ENCODE data around the gene S1PR2. TPM values are rescaled to one million over a fixed set of nuclear protein-coding genes. Genes with fewer than 3 reads are reported as not detected.

S1PR2 gene
- total RNA-seq, 3 donors from 2014 or later = 1.2 to 8.4 (median 6.5) TPM

DNA sequence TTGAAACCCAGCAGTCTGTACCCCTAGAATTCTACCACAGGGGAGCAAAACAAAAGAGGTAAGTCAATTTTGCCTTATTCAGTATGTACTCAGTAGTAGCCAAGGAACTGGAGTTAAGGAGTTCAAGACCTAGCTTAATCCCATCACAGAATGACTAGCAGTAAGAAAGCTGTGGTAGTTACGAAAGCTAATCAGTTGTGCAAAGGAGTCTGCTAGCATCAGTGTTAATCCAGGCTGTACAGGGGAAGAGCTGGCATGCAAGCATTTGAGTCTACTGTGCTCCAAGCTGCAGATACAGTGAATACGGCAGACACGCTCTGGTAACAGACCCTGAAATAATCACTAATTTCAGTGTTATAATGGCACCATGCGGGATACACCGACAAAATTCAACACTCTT lies 41.1 kb downstream of the S1PR2 start:
- no peak overlapping the region for H3K4me3 ChIP-seq
- intact Hi-C loops (cut with DNase I, micrococcal nuclease) = no loop called here
- no peaks in the 10 kb centered on the region for H3K36me3 ChIP-seq (ENCODE audit: low read depth)
- DNase-seq (no peak), ATAC-seq (no peak)
- TF ChIP-seq, protein P1, sequence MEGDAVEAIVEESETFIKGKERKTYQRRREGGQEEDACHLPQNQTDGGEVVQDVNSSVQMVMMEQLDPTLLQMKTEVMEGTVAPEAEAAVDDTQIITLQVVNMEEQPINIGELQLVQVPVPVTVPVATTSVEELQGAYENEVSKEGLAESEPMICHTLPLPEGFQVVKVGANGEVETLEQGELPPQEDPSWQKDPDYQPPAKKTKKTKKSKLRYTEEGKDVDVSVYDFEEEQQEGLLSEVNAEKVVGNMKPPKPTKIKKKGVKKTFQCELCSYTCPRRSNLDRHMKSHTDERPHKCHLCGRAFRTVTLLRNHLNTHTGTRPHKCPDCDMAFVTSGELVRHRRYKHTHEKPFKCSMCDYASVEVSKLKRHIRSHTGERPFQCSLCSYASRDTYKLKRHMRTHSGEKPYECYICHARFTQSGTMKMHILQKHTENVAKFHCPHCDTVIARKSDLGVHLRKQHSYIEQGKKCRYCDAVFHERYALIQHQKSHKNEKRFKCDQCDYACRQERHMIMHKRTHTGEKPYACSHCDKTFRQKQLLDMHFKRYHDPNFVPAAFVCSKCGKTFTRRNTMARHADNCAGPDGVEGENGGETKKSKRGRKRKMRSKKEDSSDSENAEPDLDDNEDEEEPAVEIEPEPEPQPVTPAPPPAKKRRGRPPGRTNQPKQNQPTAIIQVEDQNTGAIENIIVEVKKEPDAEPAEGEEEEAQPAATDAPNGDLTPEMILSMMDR (IDR thresholded peaks at IDR 0.05) = no peak
- peaks cover 10% of the 10 kb centered on the region for H3K4me1 ChIP-seq (ENCODE audit: low read depth)
- no peaks in the 10 kb centered on the region for H3K9me3 ChIP-seq

DNA sequence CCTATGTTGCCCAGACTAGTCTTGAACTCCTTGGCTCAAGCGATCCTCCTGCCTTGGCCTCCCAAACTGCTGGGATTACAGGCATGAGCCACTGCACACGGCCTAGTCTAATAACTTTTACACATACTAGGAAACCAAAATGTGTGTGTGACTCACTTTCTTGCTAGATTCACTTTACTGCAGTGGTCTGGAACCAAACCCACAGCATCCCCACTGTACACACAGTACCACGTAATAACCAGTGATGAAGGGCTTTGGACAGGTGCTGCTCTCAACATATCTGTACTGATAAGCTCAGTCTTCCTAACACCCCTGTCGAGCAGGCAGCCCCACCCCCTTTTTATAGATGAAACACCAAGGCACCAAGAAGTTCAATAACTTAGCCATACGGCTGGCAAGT lies 41.5 kb downstream of the S1PR2 start:
- Histone ChIP-seq H3K4me1 (ENCODE audit: low read depth) (peaks cover 9% of the 10 kb centered on the region), H3K4me3 (no peak overlapping the region), H3K36me3 (ENCODE audit: low read depth) (no peaks in the 10 kb centered on the region), H3K9me3 (no peaks in the 10 kb centered on the region)
- TF ChIP-seq, protein P1 (IDR thresholded peaks at IDR 0.05) = no peak
- intact Hi-C loops (cut with DNase I, micrococcal nuclease) = no loop called here
- ATAC-seq (no peak), DNase-seq (no peak)

DNA sequence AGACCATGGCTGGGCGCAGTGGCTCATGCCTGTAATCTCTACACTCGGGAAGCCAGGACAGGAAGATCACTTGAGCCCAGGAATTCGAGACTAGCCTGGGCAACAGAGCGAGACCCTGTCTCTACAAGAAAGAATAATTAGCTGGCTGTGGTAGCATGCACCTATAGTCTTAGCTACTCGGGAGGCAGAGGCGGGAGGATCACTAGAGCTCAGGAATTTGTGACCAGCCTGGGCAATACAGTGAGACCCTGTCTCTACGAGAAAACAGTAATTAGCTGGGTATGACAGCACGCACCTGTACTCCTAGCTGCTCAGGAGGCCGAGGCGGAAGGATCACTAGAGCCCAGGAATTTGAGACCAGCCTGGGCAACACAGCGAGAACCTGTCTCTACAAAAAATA lies 43.8 kb downstream of the S1PR2 start:
- TF ChIP-seq, protein P1 (IDR thresholded peaks at IDR 0.05) = no peak
- no peak for ATAC-seq
- Histone ChIP-seq H3K4me3 (no peak overlapping the region), H3K36me3 (ENCODE audit: low read depth) (no peaks in the 10 kb centered on the region), H3K4me1 (ENCODE audit: low read depth) (no peaks in the 10 kb centered on the region), H3K9me3 (no peaks in the 10 kb centered on the region)
- DNase-seq = no peak
- intact Hi-C loops (cut with DNase I, micrococcal nuclease) = no loop called here

DNA sequence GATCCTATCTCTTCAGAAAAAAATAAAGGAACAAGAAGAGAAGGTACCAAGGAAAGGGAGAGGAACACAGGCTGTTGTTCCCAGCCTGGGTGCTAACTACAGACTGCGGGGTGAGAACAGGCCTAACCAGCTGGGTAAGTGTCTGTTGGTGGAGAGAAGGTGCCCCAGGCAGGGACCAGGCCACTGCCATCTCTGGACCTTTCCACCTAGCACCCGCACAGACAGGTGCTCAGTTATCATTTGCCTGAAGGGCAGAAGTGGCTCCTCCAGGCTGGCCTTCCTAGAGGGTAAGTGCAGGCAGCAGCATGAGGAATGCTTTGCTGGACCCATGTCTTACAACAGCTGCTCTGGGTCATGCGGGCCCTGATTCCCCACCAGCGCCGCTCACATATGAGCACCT lies 46.5 kb downstream of the S1PR2 start:
- Histone ChIP-seq H3K36me3 (ENCODE audit: low read depth) (no peaks in the 10 kb centered on the region), H3K4me1 (ENCODE audit: low read depth) (no peaks in the 10 kb centered on the region), H3K4me3 (no peak overlapping the region), H3K9me3 (no peaks in the 10 kb centered on the region)
- DNase-seq (no peak), ATAC-seq (peak; percentile 12)
- intact Hi-C loops (cut with DNase I, micrococcal nuclease) = no loop called here
- TF ChIP-seq, protein P1 (IDR thresholded peaks at IDR 0.05) = no peak

DNA sequence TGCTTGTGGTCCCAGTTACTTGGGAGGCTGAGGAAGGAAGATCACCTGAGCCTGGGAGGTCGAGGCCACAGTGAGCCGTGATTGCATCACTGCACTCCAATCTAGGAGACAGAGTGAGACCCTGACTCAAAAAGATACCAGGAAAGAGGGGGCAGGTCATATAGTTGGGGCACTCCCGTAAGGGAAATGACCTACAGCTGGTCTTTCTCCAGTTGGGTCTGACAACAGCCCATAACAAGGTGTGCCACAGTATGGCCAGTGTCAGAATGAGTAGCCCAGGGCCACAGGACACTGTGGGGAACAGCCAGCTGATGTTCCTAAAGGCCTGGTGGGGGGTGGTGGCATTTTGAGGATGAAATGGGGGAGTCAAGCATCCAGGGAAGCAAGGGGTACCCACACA lies 47.2 kb downstream of the S1PR2 start:
- Histone ChIP-seq H3K4me3 (no peak overlapping the region), H3K4me1 (ENCODE audit: low read depth) (no peaks in the 10 kb centered on the region), H3K9me3 (no peaks in the 10 kb centered on the region), H3K36me3 (ENCODE audit: low read depth) (no peaks in the 10 kb centered on the region)
- DNase-seq (no peak), ATAC-seq (no peak)
- TF ChIP-seq, protein P1 (IDR thresholded peaks at IDR 0.05) = no peak
- intact Hi-C loops (cut with DNase I, micrococcal nuclease) = no loop called here

DNA sequence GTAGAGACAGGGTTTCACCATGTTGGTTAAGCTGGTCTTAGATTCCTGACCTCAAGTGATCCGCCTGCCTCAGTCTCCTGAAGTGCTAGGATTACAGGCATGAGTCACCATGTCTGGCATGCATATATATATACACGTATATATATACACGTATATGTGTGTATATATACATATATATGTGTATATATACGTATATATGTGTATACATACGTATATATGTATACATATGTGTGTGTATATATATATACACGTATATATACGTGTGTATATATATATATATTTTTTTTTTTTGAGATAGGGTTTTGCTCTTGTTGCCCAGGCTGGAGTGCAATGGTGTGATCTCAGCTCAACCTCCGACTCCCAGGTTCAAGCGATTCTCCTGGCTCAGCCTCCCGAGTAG lies 48.3 kb downstream of the S1PR2 start:
- ATAC-seq = no peak
- H3K4me1 ChIP-seq (ENCODE audit: low read depth) = no peaks in the 10 kb centered on the region
- H3K36me3 ChIP-seq (ENCODE audit: low read depth) = no peaks in the 10 kb centered on the region
- DNase-seq = no peak
- TF ChIP-seq, protein P1 (IDR thresholded peaks at IDR 0.05) = no peak
- H3K9me3 ChIP-seq = no peaks in the 10 kb centered on the region
- no peak overlapping the region for H3K4me3 ChIP-seq
- intact Hi-C loops (cut with DNase I, micrococcal nuclease) = no loop called here

All from mucosa of descending colon (tissue), 3 donors.